Epithelial cell of proximal tubule (primary cell): ENCODE data around the gene CDK7. TPM values are rescaled to one million over a fixed set of nuclear protein-coding genes. Genes with fewer than 3 reads are reported as not detected.
A peak's percentile ranks its signal among the peaks of the same experiment; 100 is the strongest.
"Not testable (repeated sequence)": the region's sequence is repeated elsewhere in the genome, so short reads cannot be mapped to it uniquely, and the experiment has no call there.

Experiments
- DNase-seq: peaks from one replicate; pipeline ENCODE4 v3.0.0-alpha.2; 2011; ENCODE audit warnings: low read depth
- H3K4me3 ChIP-seq: 2 replicates; pipeline ENCODE4 v1.5.1; 2011; ENCODE audit warnings: low read depth, mild to moderate bottlenecking, low read length
- total RNA-seq: library from RNA; depleted of rRNA; stranded (reverse); fragments of >200 nt; gene quantifications from 2 replicates; pipeline ENCODE4 v1.2.3, GENCODE V29; 2015
- TF ChIP-seq, protein P1 (sequence below): conservative IDR thresholded peaks from 2 replicates; pipeline ENCODE4 v1.5.1; 2012; ENCODE audit warnings: low read depth, mild to moderate bottlenecking, low read length

The CDK7 gene
- total RNA-seq, 1 donor from 2014 or later = 48.2 TPM

- H3K4me3 ChIP-seq = no peak overlapping the region
- TF ChIP-seq, protein P1, sequence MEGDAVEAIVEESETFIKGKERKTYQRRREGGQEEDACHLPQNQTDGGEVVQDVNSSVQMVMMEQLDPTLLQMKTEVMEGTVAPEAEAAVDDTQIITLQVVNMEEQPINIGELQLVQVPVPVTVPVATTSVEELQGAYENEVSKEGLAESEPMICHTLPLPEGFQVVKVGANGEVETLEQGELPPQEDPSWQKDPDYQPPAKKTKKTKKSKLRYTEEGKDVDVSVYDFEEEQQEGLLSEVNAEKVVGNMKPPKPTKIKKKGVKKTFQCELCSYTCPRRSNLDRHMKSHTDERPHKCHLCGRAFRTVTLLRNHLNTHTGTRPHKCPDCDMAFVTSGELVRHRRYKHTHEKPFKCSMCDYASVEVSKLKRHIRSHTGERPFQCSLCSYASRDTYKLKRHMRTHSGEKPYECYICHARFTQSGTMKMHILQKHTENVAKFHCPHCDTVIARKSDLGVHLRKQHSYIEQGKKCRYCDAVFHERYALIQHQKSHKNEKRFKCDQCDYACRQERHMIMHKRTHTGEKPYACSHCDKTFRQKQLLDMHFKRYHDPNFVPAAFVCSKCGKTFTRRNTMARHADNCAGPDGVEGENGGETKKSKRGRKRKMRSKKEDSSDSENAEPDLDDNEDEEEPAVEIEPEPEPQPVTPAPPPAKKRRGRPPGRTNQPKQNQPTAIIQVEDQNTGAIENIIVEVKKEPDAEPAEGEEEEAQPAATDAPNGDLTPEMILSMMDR = no peak
- DNase-seq = no peak
Measured at GRCh38 chr5:69209602-69210001, 25.1 kb upstream of the CDK7 start.

- no peak overlapping the region for H3K4me3 ChIP-seq
- TF ChIP-seq, protein P1 = no peak
- no peak for DNase-seq
Measured at GRCh38 chr5:69211200-69211599, 23.5 kb upstream of the CDK7 start.

DNA sequence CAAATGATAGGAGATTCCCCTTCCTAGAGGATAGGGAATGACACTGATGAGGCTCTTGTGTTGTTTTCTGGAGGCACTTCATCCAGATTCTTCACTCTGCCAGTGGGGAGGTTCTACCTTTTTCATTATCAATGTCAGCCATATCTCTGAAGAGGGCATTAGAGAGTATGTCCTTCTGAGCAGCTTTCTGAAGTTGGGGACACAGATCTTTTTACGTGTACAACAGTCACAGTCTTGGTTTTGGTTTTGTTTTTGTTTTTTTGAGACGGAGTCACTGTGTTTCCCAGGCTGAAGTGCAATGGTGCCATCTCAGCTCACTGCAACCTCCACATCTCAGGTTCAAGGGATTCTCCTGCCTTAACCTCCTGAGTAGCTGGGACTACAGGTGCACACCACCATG is 22.7 kb upstream of the CDK7 start:
- TF ChIP-seq, protein P1 = no peak
- no peak for DNase-seq
- H3K4me3 ChIP-seq = no peak overlapping the region

GRCh38 chr5:69213513-69214215 is 21.0 kb upstream of the CDK7 start:
- no peak overlapping the region for H3K4me3 ChIP-seq
- DNase-seq = no peak
- TF ChIP-seq, protein P1 = no peak

DNA sequence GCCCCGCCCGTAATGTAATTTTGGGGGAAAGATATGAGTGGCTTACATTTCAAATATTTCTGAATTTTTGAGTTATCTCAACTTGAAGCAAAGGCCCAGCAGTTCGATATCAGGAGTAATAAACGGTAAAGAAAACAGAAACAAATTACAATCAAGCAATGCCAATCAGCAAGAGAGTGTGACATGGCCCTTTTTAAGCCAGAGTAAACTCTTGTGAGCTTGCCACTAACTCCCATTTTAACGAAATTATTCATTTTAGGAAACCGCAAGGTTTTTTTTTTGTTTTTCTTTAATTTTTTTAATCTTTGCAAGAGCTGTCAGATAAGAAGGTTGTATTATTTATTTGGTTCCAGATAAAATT is 17.6 kb upstream of the CDK7 start:
- no peak for DNase-seq
- TF ChIP-seq, protein P1 = no peak
- H3K4me3 ChIP-seq = peak overlapping the region; percentile 99

DNA sequence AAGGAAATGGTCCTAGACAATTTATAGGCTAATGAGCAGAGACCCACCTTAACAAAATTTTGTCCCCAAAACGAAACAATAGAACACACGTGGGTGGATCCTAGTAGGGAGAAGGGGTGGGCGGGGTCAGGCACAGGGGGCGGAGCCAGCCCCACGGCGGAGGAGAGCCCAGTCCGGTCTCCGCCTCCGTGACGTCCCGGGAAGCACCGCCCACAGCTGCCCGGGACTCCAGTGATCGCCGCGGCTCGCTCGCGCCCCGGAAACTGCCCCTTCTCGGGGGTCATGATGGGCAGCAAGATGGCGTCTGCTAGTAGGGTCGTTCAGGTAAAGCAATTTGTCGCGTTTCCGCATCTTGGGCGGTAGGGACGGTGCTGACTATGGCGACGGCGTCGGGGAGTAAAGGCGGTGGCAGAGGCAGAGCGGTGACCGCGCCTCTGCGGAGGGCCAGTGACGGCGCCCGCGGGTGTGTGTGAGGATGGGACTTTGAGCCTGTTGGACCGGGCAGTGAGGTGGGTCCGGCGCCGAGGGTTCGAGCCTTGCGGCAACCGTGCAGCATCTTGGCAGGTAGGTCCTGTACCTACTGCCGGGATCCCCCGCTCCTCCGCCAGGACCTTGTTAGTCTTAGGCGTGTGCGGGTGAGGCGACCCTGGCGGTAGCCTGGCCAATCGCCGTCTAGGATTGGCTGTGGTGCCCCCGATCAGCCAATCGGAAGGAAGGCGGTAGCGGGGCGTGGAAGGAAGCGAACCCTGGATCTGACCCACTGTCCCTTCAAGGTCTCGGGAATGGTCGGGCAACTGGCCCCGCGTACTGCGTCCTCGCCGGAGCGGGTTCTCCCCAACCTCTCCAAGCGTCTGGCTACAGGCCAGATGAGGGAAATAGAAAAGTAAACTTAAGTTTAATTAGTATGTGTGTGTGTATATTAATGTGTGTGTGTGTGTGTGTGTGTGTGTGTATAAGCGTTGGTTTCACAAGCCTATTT is 16.8 kb upstream of the CDK7 start:
- no peak for DNase-seq
- TF ChIP-seq, protein P1 = no peak

GRCh38 chr5:69219939-69220338 is 14.7 kb upstream of the CDK7 start:
- H3K4me3 ChIP-seq = no peak overlapping the region
- TF ChIP-seq, protein P1 = no peak
- no peak for DNase-seq

More for the DNA sequence above, 16.8 kb upstream of the CDK7 start:
- H3K4me3 ChIP-seq = peak overlapping the region; percentile 99

GRCh38 chr5:69220371-69220770 is 14.3 kb upstream of the CDK7 start:
- not testable (repeated sequence) for DNase-seq, H3K4me3 ChIP-seq

DNA sequence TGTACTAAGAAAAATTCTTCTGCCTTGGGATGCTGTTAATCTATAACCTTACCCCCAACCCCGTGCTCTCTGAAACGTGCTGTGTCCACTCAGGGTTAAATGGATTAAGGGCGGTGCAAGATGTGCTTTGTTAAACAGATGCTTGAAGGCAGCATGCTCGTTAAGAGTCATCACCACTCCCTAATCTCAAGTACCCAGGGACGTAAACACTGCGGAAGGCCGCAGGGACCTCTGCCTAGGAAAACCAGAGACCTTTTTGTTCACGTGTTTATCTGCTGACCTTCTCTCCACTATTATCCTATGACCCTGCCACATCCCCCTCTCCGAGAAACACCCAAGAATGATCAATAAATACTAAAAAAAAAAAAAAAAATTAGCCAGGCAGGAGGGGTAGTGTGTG is 13.9 kb upstream of the CDK7 start:
- DNase-seq, H3K4me3 ChIP-seq: not testable (repeated sequence)
